Measurements from ENCODE around the gene ABLIM3. TPM values are rescaled to one million over a fixed set of nuclear protein-coding genes. Genes with fewer than 3 reads are reported as not detected.

ABLIM3 gene
- total and polyA plus RNA-seq, 2 of the 13 experiments (the other 11 are each of a cell fraction or from before 2014, with no cell fraction given): 0.53 to 6.3 TPM

GRCh38 chr5:149117970-149118369 is 23.3 kb upstream of the ABLIM3 start:
- intact Hi-C loops (cut with micrococcal nuclease; ENCODE audit: unreplicated experiment): loop anchor here (10.0 kb wide), 2 partner anchors 53 to 673 kb away; partner anchors contain the start of gene SH3TC2
- H3K27ac ChIP-seq (ENCODE audit: extremely low read length, insufficient read depth, low read length): no peak overlapping the region
- 0% methylated on average over 1 of the region's 1 CpG for WGBS (ENCODE audit: low lambda C conversion rate)
- no peaks in the 10 kb centered on the region for H3K79me2 ChIP-seq (ENCODE audit: insufficient read depth, low read length)
- H3K9ac ChIP-seq (ENCODE audit: insufficient read depth, low read depth, low read length): no peak overlapping the region
- H3K4me1 ChIP-seq (ENCODE audit: insufficient read depth, low read length): no peaks in the 10 kb centered on the region
- DNase-seq (ENCODE audit: low spot score) (no peak), ATAC-seq (no peak), FAIRE-seq (no peak)
- no peaks in the 10 kb centered on the region for H3K9me3 ChIP-seq (ENCODE audit: low read length)
- no peaks in the 10 kb centered on the region; a peak in 3 of 5 replicates for H3K27me3 ChIP-seq (ENCODE audit: control insufficient read depth in 1 of 2, insufficient read depth in 2 of 2, low read length in 2 of 2)
- no peak overlapping the region for H2AFZ ChIP-seq (ENCODE audit: low read length)
- no peak overlapping the region for H3K4me2 ChIP-seq (ENCODE audit: low read depth, low read length)
- TF ChIP-seq AHDC1 (CRISPR knock-in tag; IDR thresholded peaks at IDR 0.05; ENCODE audit: borderline replicate concordance) (no peak), MXD4 (CRISPR knock-in tag; IDR thresholded peaks at IDR 0.05) (no peak), AHR (CRISPR knock-in tag; IDR thresholded peaks at IDR 0.05) (no peak), CC2D1A (CRISPR knock-in tag; IDR thresholded peaks at IDR 0.05) (no peak), ATF4 (CRISPR knock-in tag; IDR thresholded peaks at IDR 0.05) (no peak), EEA1 (CRISPR knock-in tag; IDR thresholded peaks at IDR 0.05; ENCODE audit: borderline replicate concordance) (no peak), PHB2 (IDR thresholded peaks at IDR 0.05; ENCODE audit: partially characterized antibody) (no peak), NONO (IDR thresholded peaks at IDR 0.05) (no peak), NONO (CRISPR knock-in tag; conservative IDR thresholded peaks at IDR 0.05) (no peak), NR2F1 (CRISPR knock-in tag; IDR thresholded peaks at IDR 0.05) (no peak)
- no peak overlapping the region for H3K4me3 ChIP-seq (replicated peaks in 1 of 3; ENCODE audit: insufficient read depth in 1 of 3, low read depth in 2 of 3, low read length in 3 of 3)
- ChIA-PET CTCF (ENCODE audit: low intra/inter-chr PET ratio, low total read pairs) (no interaction called here), POLR2A (no interaction called here)
- no peaks in the 10 kb centered on the region for H3K36me3 ChIP-seq (replicated peaks in 1 of 2; ENCODE audit: control insufficient read depth in 1 of 2, insufficient read depth in 2 of 2, low read length in 2 of 2)
- H4K20me1 ChIP-seq (ENCODE audit: insufficient read depth, low read length): no peaks in the 10 kb centered on the region
- BruUV-seq (replicated peaks): no TSS peak
- in situ Hi-C loops (cut with HindIII; ENCODE audit: extremely low pct_ligation_motif_present, low pct_unique_long_range_greater_than_20kb): no loop called here
